B cell (primary cell): Measurements from ENCODE around the gene GRM8. TPM values are rescaled to one million over a fixed set of nuclear protein-coding genes. Genes with fewer than 3 reads are reported as not detected.

Experiments used
- ATAC-seq: fragments of 200-7000 bp; cut with Tn5 transposase; one replicate; pipeline ENCODE4 v1.10.0; 2021; ENCODE audit warnings: low read depth, mild to moderate bottlenecking, moderate number of reproducible peaks, moderate library complexity
- CTCF ChIA-PET: fragments of 350-600 bp; sonication (Branson Sonifier 250); formaldehyde crosslinking; loops from one replicate; lab custom pipeline; 2021; ENCODE audit warnings: antibody characterized with exemption, inconsistent platforms; lab: Charles Lee
- POLR2A ChIA-PET: fragments of 350-600 bp; sonication (Branson Sonifier 250); formaldehyde crosslinking; loops from one replicate; lab custom pipeline; 2021; ENCODE audit warnings: antibody characterized with exemption; lab: Charles Lee
- DNase-seq: peaks from one replicate; pipeline ENCODE4 v3.0.0; 2013
- H2AFZ ChIP-seq: 2 replicates; pipeline ENCODE4 v1.6.1; 2012; ENCODE audit warnings: mild to moderate bottlenecking, low read depth, low read length; ENCODE audit not compliant: insufficient read depth, poor library complexity, severe bottlenecking
- H3K27ac ChIP-seq, 2 donors: 1 replicate in 1 of 2; 2 replicates in 1 of 2; pipeline ENCODE4 v1.5.1; 2012 to 2013; ENCODE audit warnings: low read length in 2 of 2, mild to moderate bottlenecking in 2 of 2, moderate library complexity in 1 of 2
- H3K27me3 ChIP-seq, 4 experiments: fragments of 200-600 bp in 1 of 4; sonication (generic) in 1 of 4; replicated peaks in 1 of 4; 1 replicate in 2 of 4; 2 replicates in 2 of 4; pipeline versions ENCODE4 v1.6.1 to v1.7.0; 2013 to 2016; ENCODE audit warnings: low read length in 3 of 4, mild to moderate bottlenecking in 2 of 4, mixed read lengths in 1 of 4, moderate library complexity in 1 of 4; ENCODE audit not compliant: insufficient read depth in 4 of 4, control insufficient read depth in 3 of 4; ENCODE audit errors: control extremely low read depth in 1 of 4
- H3K36me3 ChIP-seq, 2 experiments: replicated peaks in 1 of 2; 1 replicate in 1 of 2; 2 replicates in 1 of 2; pipeline versions ENCODE4 v1.6.1 to v1.7.1; 2013; ENCODE audit warnings: low read length in 1 of 2; ENCODE audit not compliant: insufficient read depth in 2 of 2, control insufficient read depth in 1 of 2; ENCODE audit errors: control extremely low read depth in 1 of 2, extremely low read depth in 1 of 2
- H3K4me1 ChIP-seq, 2 donors: fragments of 200-600 bp in 1 of 2; sonication (generic) in 1 of 2; 1 replicate in 1 of 2; 2 replicates in 1 of 2; pipeline versions ENCODE4 v1.5.1 to v1.6.1; 2013 to 2017; ENCODE audit warnings: low read length in 2 of 2; ENCODE audit not compliant: control insufficient read depth in 2 of 2, insufficient read depth in 2 of 2
- H3K4me2 ChIP-seq: replicated peaks from 2 replicates; pipeline ENCODE3; 2012; ENCODE audit warnings: mild to moderate bottlenecking, low read depth, low read length; ENCODE audit not compliant: poor library complexity, severe bottlenecking
- H3K4me3 ChIP-seq, 5 experiments: fragments of 200-600 bp in 1 of 5; sonication (generic) in 1 of 5; 1 replicate in 3 of 5; 2 replicates in 2 of 5; pipeline versions ENCODE4 v1.5.1 to v1.7.0; 2011 to 2016; ENCODE audit warnings: low read length in 4 of 5, mild to moderate bottlenecking in 4 of 5, low read depth in 2 of 5, control low read depth in 1 of 5, moderate library complexity in 1 of 5; ENCODE audit not compliant: insufficient read depth in 1 of 5; ENCODE audit errors: control extremely low read depth in 1 of 5, extremely low read depth in 1 of 5
- H3K79me2 ChIP-seq: fragments of 200-600 bp; sonication (generic); one replicate; pipeline ENCODE4 v1.6.0; 2016; ENCODE audit warnings: low read length; ENCODE audit not compliant: control insufficient read depth, insufficient read depth
- H3K9ac ChIP-seq: fragments of 200-600 bp; sonication (generic); 2 replicates; pipeline ENCODE4 v1.6.1; 2017; ENCODE audit warnings: mild to moderate bottlenecking, low read length, moderate library complexity
- H3K9me3 ChIP-seq, 3 donors: one replicate each; pipeline versions ENCODE4 v1.6.1 to v1.7.1; 2013; ENCODE audit warnings: low read length in 2 of 3; ENCODE audit not compliant: control insufficient read depth in 2 of 3, insufficient read depth in 1 of 3; ENCODE audit errors: control extremely low read depth in 1 of 3
- H4K20me1 ChIP-seq: 2 replicates; pipeline ENCODE4 v1.6.0; 2012; ENCODE audit warnings: mild to moderate bottlenecking, low read length; ENCODE audit not compliant: insufficient read depth, control insufficient read depth, poor library complexity, severe bottlenecking
- H3K27ac Mint-ChIP-seq: one replicate; pipeline ENCODE4 v1.8.0; 2021; ENCODE audit warnings: mixed read lengths
- H3K27me3 Mint-ChIP-seq: one replicate; pipeline ENCODE4 v1.8.0; 2021; ENCODE audit warnings: mixed read lengths
- H3K4me1 Mint-ChIP-seq: one replicate; pipeline ENCODE4 v1.8.0; 2021; ENCODE audit warnings: mixed read lengths
- H3K4me3 Mint-ChIP-seq: one replicate; pipeline ENCODE4 v1.8.0; 2021; ENCODE audit warnings: mixed read lengths
- H3K9me3 Mint-ChIP-seq: one replicate; pipeline ENCODE4 v1.8.0; 2022; ENCODE audit warnings: mixed read lengths; ENCODE audit not compliant: insufficient read depth
- CTCF ChIP-seq: fragments of 200-600 bp; IDR thresholded peaks from one replicate; pipeline ENCODE4 v1.8.0; 2022; ENCODE audit warnings: antibody characterized with exemption, mild to moderate bottlenecking
- EZH2 ChIP-seq: IDR thresholded peaks from 2 replicates; pipeline ENCODE4 v1.6.1; 2012; ENCODE audit warnings: borderline replicate concordance, low read depth, mild to moderate bottlenecking, moderate library complexity, low read length; ENCODE audit not compliant: insufficient read depth, poor library complexity, severe bottlenecking
- WGBS: methylation state at CpG from one replicate; pipeline ENCODE4 v1.1.5; 2013; ENCODE audit warnings: missing lambda C conversion rate; ENCODE audit not compliant: insufficient coverage; 5-methylcytosine and 5-hydroxymethylcytosine counted together
- intact Hi-C: fragments of 100-400 bp; cut with micrococcal nuclease; formaldehyde crosslinking; loops from one replicate; pipeline ENCODE4 v1.10.0; 2022
- polyA plus RNA-seq: library from polyadenylated mRNA; depleted of rRNA; stranded (reverse); fragments of >200 nt; gene quantifications from 2 replicates; pipeline ENCODE4 v1.2.3, GENCODE V29; 2012
- total RNA-seq, 2 donors: library from RNA; stranded (reverse); fragments of 120-200 nt in 1 of 2; gene quantifications; 1 replicate in 1 of 2; 2 replicates in 1 of 2; pipeline versions ENCODE4 v1.2.3 to v1.2.4, GENCODE V29; 2013 to 2022

GRM8 gene
- total and polyA plus RNA-seq, 2 donors (not counting 1 experiment from before 2014, with no cell fraction given): not detected

GRCh38 chr7:126783613-126784012, 469.1 kb downstream of the GRM8 start:
- intact Hi-C loops: no loop called here
- Histone ChIP-seq H3K9ac (no peak overlapping the region), H3K36me3 (no peaks in the 10 kb centered on the region), H3K9me3 (no peaks in the 10 kb centered on the region), H3K4me2 (no peak overlapping the region), H3K4me1 (no peaks in the 10 kb centered on the region), H2AFZ (no peak overlapping the region), H3K27ac (no peak overlapping the region), H3K27me3 (no peaks in the 10 kb centered on the region), H3K79me2 (no peaks in the 10 kb centered on the region), H4K20me1 (no peaks in the 10 kb centered on the region), H3K4me3 (no peak overlapping the region)
- H3K4me3 Mint-ChIP-seq: no peak overlapping the region
- no peak for TF ChIP-seq CTCF
- no peak for TF ChIP-seq EZH2
- DNase-seq (no peak), ATAC-seq (no peak)
- H3K27me3 Mint-ChIP-seq: no peaks in the 10 kb centered on the region
- H3K4me1 Mint-ChIP-seq: no peaks in the 10 kb centered on the region
- CTCF ChIA-PET: no interaction called here
- no peak overlapping the region for H3K27ac Mint-ChIP-seq
- POLR2A ChIA-PET: no interaction called here
- no peaks in the 10 kb centered on the region for H3K9me3 Mint-ChIP-seq

GRCh38 chr7:126780993-126781392, 471.7 kb downstream of the GRM8 start:
- Histone ChIP-seq H3K36me3 (no peaks in the 10 kb centered on the region), H3K4me2 (no peak overlapping the region), H4K20me1 (no peaks in the 10 kb centered on the region), H3K4me3 (no peak overlapping the region), H2AFZ (no peak overlapping the region), H3K27me3 (no peaks in the 10 kb centered on the region), H3K4me1 (no peaks in the 10 kb centered on the region), H3K79me2 (no peaks in the 10 kb centered on the region), H3K9ac (no peak overlapping the region), H3K9me3 (no peaks in the 10 kb centered on the region), H3K27ac (no peak overlapping the region)
- POLR2A ChIA-PET: no interaction called here
- Mint-ChIP-seq H3K4me3 (no peak overlapping the region), H3K27me3 (no peaks in the 10 kb centered on the region), H3K27ac (no peak overlapping the region), H3K9me3 (no peaks in the 10 kb centered on the region), H3K4me1 (no peaks in the 10 kb centered on the region)
- WGBS: 100% methylated on average over 1 of the region's 2 CpGs
- intact Hi-C loops: no loop called here
- TF ChIP-seq CTCF: no peak
- TF ChIP-seq EZH2: no peak
- ATAC-seq (no peak), DNase-seq (no peak)
- CTCF ChIA-PET: no interaction called here
